ENCODE results near the gene RRP1B. TPM values are rescaled to one million over a fixed set of nuclear protein-coding genes. Genes with fewer than 3 reads are reported as not detected.
A peak's percentile ranks its signal among the peaks of the same experiment; 100 is the strongest.

The RRP1B gene
- total and polyA plus RNA-seq, 2 donors (not counting 1 experiment from before 2014, with no cell fraction given) = 6.0 to 22.4 TPM

DNA sequence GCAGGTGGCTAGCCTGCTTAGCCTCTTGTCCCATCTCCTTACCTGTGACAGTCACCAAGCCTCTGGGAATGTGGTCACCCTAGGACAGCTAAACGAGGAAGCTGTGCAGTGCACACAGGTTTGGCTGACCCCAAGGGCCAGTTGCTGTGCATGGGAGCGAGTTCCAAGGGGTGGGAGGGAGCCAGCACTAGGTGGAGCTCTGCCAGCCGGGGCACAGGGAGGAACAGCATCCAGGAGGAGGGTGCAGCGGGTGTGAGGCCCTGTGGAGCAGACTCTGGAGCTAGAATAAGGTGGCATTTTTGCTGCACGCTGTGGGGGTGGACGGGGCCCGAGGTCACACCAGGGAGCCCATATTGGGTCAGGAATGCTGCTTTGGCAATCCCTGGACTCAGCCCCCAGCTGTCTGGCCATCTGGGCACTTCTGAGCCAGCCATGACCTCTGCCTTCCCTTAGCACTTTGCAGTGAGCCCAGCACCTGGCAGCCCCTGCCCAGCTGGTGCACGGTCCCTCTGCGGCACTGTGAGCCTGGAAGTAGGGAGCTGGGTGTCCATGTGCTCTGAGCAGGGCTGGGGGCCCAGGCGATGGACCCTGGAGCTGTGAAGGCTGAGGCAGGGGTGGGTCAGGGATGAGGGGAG lies 68.3 kb downstream of the RRP1B start:
- Mint-ChIP-seq H3K9me3 (ENCODE audit: insufficient read depth) (no peaks in the 10 kb centered on the region), H3K4me1 (peaks cover 51% of the 10 kb centered on the region), H3K4me3 (peak overlapping the region; percentile 95), H3K27ac (peak overlapping the region; percentile 86), H3K27me3 (no peaks in the 10 kb centered on the region)
- no peak overlapping the region for H2AFZ ChIP-seq (ENCODE audit: insufficient read depth, low read depth, low read length, poor library complexity, severe bottlenecking)
- peaks cover 44 to 54% of the 10 kb centered on the region in 2 donors for H3K4me1 ChIP-seq (ENCODE audit: control insufficient read depth in 2 of 2, insufficient read depth in 2 of 2, low read length in 2 of 2)
- DNase-seq = peak; percentile 30
- no peaks in the 10 kb centered on the region for H3K9me3 ChIP-seq (ENCODE audit: control extremely low read depth in 1 of 3, control insufficient read depth in 2 of 3, insufficient read depth in 1 of 3, low read length in 2 of 3)
- peak overlapping the region; percentile 75 for H3K9ac ChIP-seq (ENCODE audit: low read length)
- H4K20me1 ChIP-seq (ENCODE audit: control insufficient read depth, insufficient read depth, low read length, poor library complexity, severe bottlenecking) = peaks cover 64% of the 10 kb centered on the region
- H3K4me3 ChIP-seq (ENCODE audit: control extremely low read depth in 1 of 5, extremely low read depth in 1 of 5, insufficient read depth in 1 of 5, low read depth in 2 of 5, low read length in 4 of 5) = peak overlapping the region in 3 of 5 experiments; percentile 53 to 62 (median 62)
- 74% methylated on average over 10 of the region's 10 CpGs for WGBS (ENCODE audit: insufficient coverage)
- H3K27me3 ChIP-seq (replicated peaks in 1 of 4; ENCODE audit: control extremely low read depth in 1 of 4, control insufficient read depth in 3 of 4, insufficient read depth in 4 of 4, low read length in 3 of 4) = no peaks in the 10 kb centered on the region
- H3K27ac ChIP-seq (ENCODE audit: low read length in 2 of 2) = peak overlapping the region in 1 of 2 donors; percentile 77
- CTCF ChIA-PET = interaction anchor here (1.0 to 1.6 kb wide), 4 partner anchors 8 to 62 kb away, joined by 3 to 5 read pairs (median 4); partner anchors contain the start of genes PDXK and RRP1
- intact Hi-C loops (cut with micrococcal nuclease) = loop anchor here (1.0 to 5.0 kb wide), 2 partner anchors 8 to 1380 kb away; partner anchors contain the start of gene PDXK
- POLR2A ChIA-PET = interaction anchor here (1.2 kb wide), 1 partner anchor 11 kb away, joined by 4 read pairs; no protein-coding TSS in a partner anchor
- H3K79me2 ChIP-seq (ENCODE audit: control insufficient read depth, insufficient read depth, low read length) = peaks cover 63% of the 10 kb centered on the region
- TF ChIP-seq, protein P1, sequence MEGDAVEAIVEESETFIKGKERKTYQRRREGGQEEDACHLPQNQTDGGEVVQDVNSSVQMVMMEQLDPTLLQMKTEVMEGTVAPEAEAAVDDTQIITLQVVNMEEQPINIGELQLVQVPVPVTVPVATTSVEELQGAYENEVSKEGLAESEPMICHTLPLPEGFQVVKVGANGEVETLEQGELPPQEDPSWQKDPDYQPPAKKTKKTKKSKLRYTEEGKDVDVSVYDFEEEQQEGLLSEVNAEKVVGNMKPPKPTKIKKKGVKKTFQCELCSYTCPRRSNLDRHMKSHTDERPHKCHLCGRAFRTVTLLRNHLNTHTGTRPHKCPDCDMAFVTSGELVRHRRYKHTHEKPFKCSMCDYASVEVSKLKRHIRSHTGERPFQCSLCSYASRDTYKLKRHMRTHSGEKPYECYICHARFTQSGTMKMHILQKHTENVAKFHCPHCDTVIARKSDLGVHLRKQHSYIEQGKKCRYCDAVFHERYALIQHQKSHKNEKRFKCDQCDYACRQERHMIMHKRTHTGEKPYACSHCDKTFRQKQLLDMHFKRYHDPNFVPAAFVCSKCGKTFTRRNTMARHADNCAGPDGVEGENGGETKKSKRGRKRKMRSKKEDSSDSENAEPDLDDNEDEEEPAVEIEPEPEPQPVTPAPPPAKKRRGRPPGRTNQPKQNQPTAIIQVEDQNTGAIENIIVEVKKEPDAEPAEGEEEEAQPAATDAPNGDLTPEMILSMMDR (IDR thresholded peaks at IDR 0.05) = no peak
- no peak for TF ChIP-seq EZH2 (IDR thresholded peaks at IDR 0.05; ENCODE audit: borderline replicate concordance, insufficient read depth, low read depth, low read length, poor library complexity, severe bottlenecking)
- H3K4me2 ChIP-seq (replicated peaks; ENCODE audit: low read depth, low read length, poor library complexity, severe bottlenecking) = peak overlapping the region; percentile 99
- peaks cover 0 to 7% of the 10 kb centered on the region in 2 experiments for H3K36me3 ChIP-seq (replicated peaks in 1 of 2; ENCODE audit: control extremely low read depth in 1 of 2, control insufficient read depth in 1 of 2, extremely low read depth in 1 of 2, insufficient read depth in 2 of 2, low read length in 1 of 2)
- ATAC-seq (ENCODE audit: low read depth) = no peak

DNA sequence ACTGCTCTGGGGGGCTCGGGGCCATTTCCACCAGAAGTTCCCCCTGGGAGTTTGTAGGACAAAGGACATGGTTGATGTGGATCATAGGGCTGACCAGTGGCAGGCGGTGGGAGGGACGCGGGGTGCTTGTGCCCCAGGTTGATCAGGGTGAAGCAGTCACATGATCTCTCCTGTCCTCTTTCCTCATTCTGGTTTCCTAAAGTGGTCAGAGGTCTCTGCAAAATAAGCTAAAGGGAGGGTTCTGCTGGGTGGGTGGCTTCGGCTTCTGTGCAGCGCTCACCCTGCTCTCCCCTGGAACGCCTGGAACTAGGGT lies 68.8 kb downstream of the RRP1B start:
- no peaks in the 10 kb centered on the region for H3K9me3 Mint-ChIP-seq (ENCODE audit: insufficient read depth)
- TF ChIP-seq EZH2 (IDR thresholded peaks at IDR 0.05; ENCODE audit: borderline replicate concordance, insufficient read depth, low read depth, low read length, poor library complexity, severe bottlenecking) = no peak
- TF ChIP-seq, protein P1 (IDR thresholded peaks at IDR 0.05) = no peak
- peaks cover 0 to 7% of the 10 kb centered on the region in 2 experiments for H3K36me3 ChIP-seq (replicated peaks in 1 of 2; ENCODE audit: control extremely low read depth in 1 of 2, control insufficient read depth in 1 of 2, extremely low read depth in 1 of 2, insufficient read depth in 2 of 2, low read length in 1 of 2)
- peak overlapping the region; percentile 95 for H3K4me3 Mint-ChIP-seq
- intact Hi-C loops (cut with micrococcal nuclease) = loop anchor here (1.0 to 5.0 kb wide), 2 partner anchors 9 to 1379 kb away; partner anchors contain the start of gene PDXK
- no peak overlapping the region for H2AFZ ChIP-seq (ENCODE audit: insufficient read depth, low read depth, low read length, poor library complexity, severe bottlenecking)
- H3K27me3 ChIP-seq (replicated peaks in 1 of 4; ENCODE audit: control extremely low read depth in 1 of 4, control insufficient read depth in 3 of 4, insufficient read depth in 4 of 4, low read length in 3 of 4) = no peaks in the 10 kb centered on the region
- no peaks in the 10 kb centered on the region for H3K27me3 Mint-ChIP-seq
- peak overlapping the region; percentile 86 for H3K27ac Mint-ChIP-seq
- H3K9me3 ChIP-seq (ENCODE audit: control extremely low read depth in 1 of 3, control insufficient read depth in 2 of 3, insufficient read depth in 1 of 3, low read length in 2 of 3) = no peaks in the 10 kb centered on the region
- peak overlapping the region in 1 of 2 donors; percentile 77 for H3K27ac ChIP-seq (ENCODE audit: low read length in 2 of 2)
- peak overlapping the region; percentile 99 for H3K4me2 ChIP-seq (replicated peaks; ENCODE audit: low read depth, low read length, poor library complexity, severe bottlenecking)
- peaks cover 44 to 54% of the 10 kb centered on the region in 2 donors for H3K4me1 ChIP-seq (ENCODE audit: control insufficient read depth in 2 of 2, insufficient read depth in 2 of 2, low read length in 2 of 2)
- H3K4me3 ChIP-seq (ENCODE audit: control extremely low read depth in 1 of 5, extremely low read depth in 1 of 5, insufficient read depth in 1 of 5, low read depth in 2 of 5, low read length in 4 of 5) = peak overlapping the region in 4 of 5 experiments; percentile 53 to 62 (median 60)
- H3K79me2 ChIP-seq (ENCODE audit: control insufficient read depth, insufficient read depth, low read length) = peaks cover 62% of the 10 kb centered on the region
- H4K20me1 ChIP-seq (ENCODE audit: control insufficient read depth, insufficient read depth, low read length, poor library complexity, severe bottlenecking) = peaks cover 61% of the 10 kb centered on the region
- ATAC-seq (ENCODE audit: low read depth) = no peak
- no peak for DNase-seq
- CTCF ChIA-PET = interaction anchor here (0.6 to 1.6 kb wide), 7 partner anchors 9 to 210 kb away, joined by 3 to 7 read pairs (median 4); partner anchors contain the start of genes PDXK and RRP1
- peak overlapping the region; percentile 75 for H3K9ac ChIP-seq (ENCODE audit: low read length)
- 31% methylated on average over 4 of the region's 7 CpGs for WGBS (ENCODE audit: insufficient coverage)
- H3K4me1 Mint-ChIP-seq = peaks cover 51% of the 10 kb centered on the region
- POLR2A ChIA-PET = interaction anchor here (1.0 to 1.2 kb wide), 3 partner anchors 9 to 14 kb away, joined by 4 to 5 read pairs (median 4); no protein-coding TSS in a partner anchor

All from B cell (primary cell).